H9 (cell line): ENCODE measurements around the gene SNUPN. TPM values are rescaled to one million over a fixed set of nuclear protein-coding genes. Genes with fewer than 3 reads are reported as not detected.

Experiments used
- DNase-seq: peaks from one replicate; pipeline ENCODE4 v3.0.0-alpha.2; 2017
- H2AFZ ChIP-seq: one replicate; pipeline ENCODE4 v1.6.1; 2013; ENCODE audit warnings: mild to moderate bottlenecking, low read length, control low read depth, moderate library complexity
- H2AK5ac ChIP-seq: 2 replicates; pipeline ENCODE4 v1.6.1; 2013; ENCODE audit warnings: low read length, control low read depth, mixed read lengths; ENCODE audit not compliant: insufficient read length
- H2BK120ac ChIP-seq: one replicate; pipeline ENCODE4 v1.6.1; 2013; ENCODE audit warnings: low read depth, mild to moderate bottlenecking, low read length, control low read depth, inconsistent platforms; ENCODE audit not compliant: poor library complexity, severe bottlenecking
- H2BK12ac ChIP-seq: 2 replicates; pipeline ENCODE4 v1.6.1; 2013; ENCODE audit warnings: low read length, control low read depth, mixed read lengths, low read depth; ENCODE audit not compliant: insufficient read length
- H2BK15ac ChIP-seq: 2 replicates; pipeline ENCODE4 v1.6.1; 2013; ENCODE audit warnings: low read depth, low read length, control low read depth
- H2BK20ac ChIP-seq: one replicate; pipeline ENCODE4 v1.6.1; 2013; ENCODE audit warnings: low read depth, mild to moderate bottlenecking, low read length, control low read depth, inconsistent platforms; ENCODE audit not compliant: poor library complexity, severe bottlenecking
- H2BK5ac ChIP-seq: 2 replicates; pipeline ENCODE4 v1.6.1; 2013; ENCODE audit warnings: low read length, control low read depth, mixed read lengths; ENCODE audit not compliant: insufficient read length
- H3K14ac ChIP-seq: 2 replicates; pipeline ENCODE4 v1.6.1; 2013; ENCODE audit warnings: low read length, control low read depth; ENCODE audit not compliant: insufficient read depth
- H3K18ac ChIP-seq: 2 replicates; pipeline ENCODE4 v1.6.1; 2013; ENCODE audit warnings: low read depth, mild to moderate bottlenecking, mixed read lengths, low read length, control low read depth; ENCODE audit not compliant: insufficient read length
- H3K23ac ChIP-seq: 2 replicates; pipeline ENCODE4 v1.6.1; 2013; ENCODE audit warnings: low read length, control low read depth, mixed read lengths, low read depth; ENCODE audit not compliant: insufficient read length
- H3K23me2 ChIP-seq: 2 replicates; pipeline ENCODE4 v1.6.1; 2013; ENCODE audit warnings: low read depth, mild to moderate bottlenecking, mixed read lengths, low read length, control low read depth; ENCODE audit not compliant: insufficient read length, poor library complexity, severe bottlenecking
- H3K27ac ChIP-seq: 2 replicates; pipeline ENCODE4 v1.5.1; 2013; ENCODE audit warnings: low read length, control low read depth, mixed read lengths, low read depth; ENCODE audit not compliant: insufficient read length
- H3K27me3 ChIP-seq: 2 replicates; pipeline ENCODE4 v1.6.1; 2013; ENCODE audit warnings: low read length, control low read depth, inconsistent platforms; ENCODE audit not compliant: insufficient read depth
- H3K4ac ChIP-seq: 2 replicates; pipeline ENCODE4 v1.6.1; 2013; ENCODE audit warnings: low read depth, mild to moderate bottlenecking, control low read depth, inconsistent platforms, low read length, moderate library complexity
- H3K4me1 ChIP-seq: 2 replicates; pipeline ENCODE4 v1.6.1; 2013; ENCODE audit warnings: low read length, control low read depth, inconsistent platforms; ENCODE audit not compliant: insufficient read depth
- H3K4me2 ChIP-seq: 2 replicates; pipeline ENCODE4 v1.6.1; 2013; ENCODE audit warnings: low read length, control low read depth, mixed read lengths; ENCODE audit not compliant: insufficient read length, insufficient read depth
- H3K56ac ChIP-seq: 2 replicates; pipeline ENCODE4 v1.6.1; 2013; ENCODE audit warnings: low read depth, mild to moderate bottlenecking, mixed read lengths, low read length, control low read depth; ENCODE audit not compliant: insufficient read length
- H3K79me1 ChIP-seq: 2 replicates; pipeline ENCODE4 v1.6.1; 2013; ENCODE audit warnings: low read depth, mild to moderate bottlenecking, moderate library complexity, low read length, control low read depth, inconsistent platforms; ENCODE audit not compliant: insufficient read depth, poor library complexity, severe bottlenecking
- H3K79me2 ChIP-seq: 2 replicates; pipeline ENCODE4 v1.6.1; 2013; ENCODE audit warnings: low read length, control low read depth, inconsistent platforms; ENCODE audit not compliant: insufficient read depth
- H3K9ac ChIP-seq: 2 replicates; pipeline ENCODE4 v1.6.1; 2013; ENCODE audit warnings: low read length, control low read depth, mixed read lengths; ENCODE audit not compliant: insufficient read length; ENCODE audit errors: extremely low read depth
- H3K9me3 ChIP-seq: one replicate; pipeline ENCODE4 v1.6.1; 2013; ENCODE audit warnings: low read depth, low read length, inconsistent platforms; ENCODE audit not compliant: control insufficient read depth
- H3T11ph ChIP-seq: one replicate; pipeline ENCODE4 v1.6.1; 2013; ENCODE audit warnings: mild to moderate bottlenecking, low read length, control low read depth, inconsistent platforms
- H4K20me1 ChIP-seq: one replicate; pipeline ENCODE4 v1.6.1; 2013; ENCODE audit not compliant: control insufficient read depth, insufficient read length, insufficient read depth
- H4K5ac ChIP-seq: 2 replicates; pipeline ENCODE4 v1.6.1; 2013; ENCODE audit warnings: low read depth, mild to moderate bottlenecking, mixed read lengths, low read length, control low read depth; ENCODE audit not compliant: insufficient read length
- H4K8ac ChIP-seq: replicated peaks from 2 replicates; pipeline ENCODE4 v1.6.1; 2013; ENCODE audit warnings: low read length, control low read depth, mixed read lengths, low read depth; ENCODE audit not compliant: insufficient read length
- H4K91ac ChIP-seq: 2 replicates; pipeline ENCODE4 v1.6.1; 2013; ENCODE audit warnings: low read depth, mild to moderate bottlenecking, moderate library complexity, mixed read lengths, low read length, control low read depth; ENCODE audit not compliant: insufficient read length
- H3K27ac Mint-ChIP-seq, 3 experiments: 2 replicates in 2 of 3; 3 replicates in 1 of 3; pipeline ENCODE4 v1.8.0; 2020 to 2021; ENCODE audit warnings: mixed read lengths in 3 of 3, mild to moderate bottlenecking in 1 of 3, moderate library complexity in 1 of 3
- H3K27me3 Mint-ChIP-seq: 2 replicates; pipeline ENCODE4 v1.8.0; 2021; ENCODE audit warnings: low read depth, mild to moderate bottlenecking, moderate library complexity, mixed read lengths
- H3K36me3 Mint-ChIP-seq, 3 experiments: 2 replicates in 2 of 3; 3 replicates in 1 of 3; pipeline ENCODE4 v1.8.0; 2020 to 2021; ENCODE audit warnings: low read depth in 3 of 3, mixed read lengths in 3 of 3; ENCODE audit not compliant: insufficient read depth in 1 of 3
- H3K4me1 Mint-ChIP-seq, 2 experiments: 2 replicates each; pipeline ENCODE4 v1.8.0; 2020; ENCODE audit warnings: mixed read lengths in 2 of 2
- H3K4me3 Mint-ChIP-seq, 2 experiments: 2 replicates in 1 of 2; 3 replicates in 1 of 2; pipeline ENCODE4 v1.8.0; 2020 to 2021; ENCODE audit warnings: mild to moderate bottlenecking in 2 of 2, mixed read lengths in 2 of 2, moderate library complexity in 1 of 2
- H3K9me3 Mint-ChIP-seq, 2 experiments: 2 replicates in 1 of 2; 3 replicates in 1 of 2; pipeline ENCODE4 v1.8.0; 2020; ENCODE audit warnings: mild to moderate bottlenecking in 2 of 2, mixed read lengths in 2 of 2, moderate library complexity in 1 of 2
- WGBS: extraction: QIAGEN DNeasy Blood & Tissue Kit; methylation state at CpG from one replicate; pipeline ENCODE4 v1.1.7; 2013; ENCODE audit warnings: missing lambda C conversion rate, low lambda C conversion rate, mixed read lengths; ENCODE audit not compliant: insufficient read length; ENCODE audit errors: extremely low coverage; 5-methylcytosine and 5-hydroxymethylcytosine counted together
- total RNA-seq: library from RNA; stranded (reverse); gene quantifications from 2 replicates; pipeline ENCODE4 v1.2.1, GENCODE V29; 2021
- TF ChIP-seq, protein P1 (sequence below): fragments of 200-600 bp; sonication (generic); conservative IDR thresholded peaks from 3 replicates; pipeline ENCODE4 v1.8.0; 2021; ENCODE audit warnings: antibody characterized with exemption, mild to moderate bottlenecking

The SNUPN gene
- total RNA-seq, 1 experiment from 2014 or later, result 32.7 TPM

DNA sequence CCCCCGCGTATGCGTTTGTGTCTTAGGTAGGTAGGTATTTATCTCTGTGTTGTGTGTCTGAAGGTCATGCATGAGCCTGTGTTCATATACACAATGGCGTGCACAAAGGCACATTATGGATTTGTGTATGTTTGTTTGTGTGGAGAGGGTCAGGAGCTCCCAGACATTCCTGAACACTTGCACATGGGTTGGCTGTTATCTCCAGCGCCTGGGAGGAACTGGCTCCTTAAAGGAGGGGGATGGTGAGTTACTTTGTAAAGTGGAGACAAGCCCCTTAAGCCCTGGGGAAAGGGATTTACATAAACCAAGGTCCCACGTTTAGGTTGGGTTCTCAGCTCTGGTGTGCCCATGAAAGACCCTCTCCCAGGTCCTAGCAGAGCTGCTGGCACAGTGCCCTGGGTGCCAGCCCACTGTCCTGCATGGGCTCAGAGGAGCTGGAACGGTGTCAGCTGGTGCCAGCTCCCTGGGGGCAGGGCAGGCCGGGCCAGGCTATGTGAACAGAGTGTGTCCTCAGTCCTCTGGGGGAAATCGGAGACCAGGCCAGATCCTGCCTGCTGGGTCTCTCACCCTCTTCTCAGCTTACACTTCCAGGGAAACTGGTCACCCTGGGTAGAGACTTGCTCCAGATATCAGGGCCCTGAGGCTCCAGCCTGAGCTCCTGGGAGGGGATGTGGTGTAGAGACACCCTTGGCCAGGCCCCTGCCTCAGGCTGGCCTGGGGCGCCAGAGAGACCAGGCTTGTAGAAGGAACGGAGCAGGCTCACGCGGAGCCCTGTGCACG, 47.3 kb upstream of the SNUPN start:
- TF ChIP-seq, protein P1, sequence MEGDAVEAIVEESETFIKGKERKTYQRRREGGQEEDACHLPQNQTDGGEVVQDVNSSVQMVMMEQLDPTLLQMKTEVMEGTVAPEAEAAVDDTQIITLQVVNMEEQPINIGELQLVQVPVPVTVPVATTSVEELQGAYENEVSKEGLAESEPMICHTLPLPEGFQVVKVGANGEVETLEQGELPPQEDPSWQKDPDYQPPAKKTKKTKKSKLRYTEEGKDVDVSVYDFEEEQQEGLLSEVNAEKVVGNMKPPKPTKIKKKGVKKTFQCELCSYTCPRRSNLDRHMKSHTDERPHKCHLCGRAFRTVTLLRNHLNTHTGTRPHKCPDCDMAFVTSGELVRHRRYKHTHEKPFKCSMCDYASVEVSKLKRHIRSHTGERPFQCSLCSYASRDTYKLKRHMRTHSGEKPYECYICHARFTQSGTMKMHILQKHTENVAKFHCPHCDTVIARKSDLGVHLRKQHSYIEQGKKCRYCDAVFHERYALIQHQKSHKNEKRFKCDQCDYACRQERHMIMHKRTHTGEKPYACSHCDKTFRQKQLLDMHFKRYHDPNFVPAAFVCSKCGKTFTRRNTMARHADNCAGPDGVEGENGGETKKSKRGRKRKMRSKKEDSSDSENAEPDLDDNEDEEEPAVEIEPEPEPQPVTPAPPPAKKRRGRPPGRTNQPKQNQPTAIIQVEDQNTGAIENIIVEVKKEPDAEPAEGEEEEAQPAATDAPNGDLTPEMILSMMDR, result no peak
- Mint-ChIP-seq H3K36me3 (peaks cover 0 to 2% (median 0%) of the 10 kb centered on the region in 3 experiments; a peak in 2 of 7 replicates), H3K9me3 (no peaks in the 10 kb centered on the region; a peak in 1 of 5 replicates), H3K27me3 (peaks cover 1% of the 10 kb centered on the region; the same call in 1 of the 2 replicates), H3K27ac (peak overlapping the region; percentile 66 to 91 (median 75); a peak in 6 of 7 replicates), H3K4me3 (no peak overlapping the region; a peak in 1 of 5 replicates), H3K4me1 (peaks cover 17 to 24% of the 10 kb centered on the region in 2 experiments)
- Histone ChIP-seq H3K23ac (no peak overlapping the region), H3K79me2 (no peaks in the 10 kb centered on the region), H4K8ac (no peak overlapping the region), H2BK5ac (no peak overlapping the region), H2AK5ac (no peak overlapping the region), H3K4ac (no peak overlapping the region), H3K56ac (no peak overlapping the region), H2BK20ac (no peak overlapping the region), H2BK120ac (no peak overlapping the region), H3K23me2 (no peaks in the 10 kb centered on the region), H3K9ac (no peak overlapping the region), H3K4me2 (no peak overlapping the region), H3K79me1 (no peaks in the 10 kb centered on the region), H2BK12ac (no peak overlapping the region), H4K20me1 (no peaks in the 10 kb centered on the region), H4K91ac (no peak overlapping the region), H3K27ac (no peak overlapping the region), H3T11ph (no peak overlapping the region), H3K9me3 (no peaks in the 10 kb centered on the region), H2BK15ac (no peak overlapping the region), H3K4me1 (peaks cover 8% of the 10 kb centered on the region; the same call in 1 of the 2 replicates), H3K14ac (no peak overlapping the region; the same call in 1 of the 2 replicates), H3K27me3 (no peaks in the 10 kb centered on the region), H4K5ac (no peak overlapping the region), H2AFZ (no peak overlapping the region), H3K18ac (peak overlapping the region; percentile 19)
- DNase-seq, result no peak
- WGBS, result no CpG with 5 or more reads among the region's 14 CpGs
